ENCODE results near the gene PHB1. TPM values are rescaled to one million over a fixed set of nuclear protein-coding genes. Genes with fewer than 3 reads are reported as not detected.

Gene PHB1
- total and polyA plus RNA-seq, 2 of the 8 experiments (the other 6 are each of a cell fraction or from before 2014, with no cell fraction given) = 386 to 597 TPM

DNA sequence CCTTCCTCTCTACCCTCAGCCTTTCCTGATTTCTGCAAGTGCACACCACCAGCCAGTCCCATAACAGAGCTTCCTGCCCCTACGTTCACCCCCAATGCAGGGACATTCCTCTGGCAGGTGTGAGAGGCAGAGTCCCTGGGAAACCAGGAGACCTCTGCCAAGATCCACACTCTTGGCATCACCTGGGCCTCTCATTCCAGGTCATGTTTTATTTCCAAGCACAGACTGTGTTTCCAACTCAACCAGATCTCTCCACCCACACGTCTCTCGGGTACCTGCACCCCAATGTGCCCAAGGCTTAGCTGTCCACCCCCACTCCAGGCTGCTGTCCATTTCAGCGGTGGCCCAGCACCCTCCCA lies 21.0 kb upstream of the PHB1 start:
- Histone ChIP-seq H2BK120ac (replicated peaks; ENCODE audit: low read depth, low read length) (no peak overlapping the region), H3K27me3 (replicated peaks in 1 of 4; ENCODE audit: control insufficient read depth in 3 of 4, extremely low read depth in 1 of 4, insufficient read depth in 3 of 4, low read length in 3 of 4) (peaks cover 0 to 15% (median 4%) of the 10 kb centered on the region in 4 experiments; a peak in 3 of 7 replicates), H3K27ac (ENCODE audit: low read depth, low read length) (no peak overlapping the region), H3K4me3 (ENCODE audit: extremely low read depth in 1 of 4, insufficient read depth in 2 of 4, low read depth in 3 of 4, low read length in 4 of 4) (no peak overlapping the region), H4K5ac (ENCODE audit: insufficient read length, low read depth, low read length) (no peak overlapping the region), H3K23ac (ENCODE audit: insufficient read length) (no peak overlapping the region), H2BK12ac (ENCODE audit: low read depth, low read length) (peak overlapping the region; percentile 68; the same call in 1 of the 2 replicates), H3K4ac (replicated peaks; ENCODE audit: insufficient read length, low read depth, low read length) (no peak overlapping the region), H3K9ac (replicated peaks in 1 of 4; ENCODE audit: extremely low read depth in 1 of 4, low read depth in 3 of 4, low read length in 3 of 4) (no peak overlapping the region), H3K79me1 (ENCODE audit: low read depth, low read length) (no peaks in the 10 kb centered on the region), H2BK15ac (ENCODE audit: low read length) (peak overlapping the region; percentile 92; the same call in 1 of the 2 replicates), H3K79me2 (ENCODE audit: control insufficient read depth in 1 of 2, insufficient read depth in 2 of 2, low read length in 2 of 2) (no peaks in the 10 kb centered on the region), H3K56ac (replicated peaks; ENCODE audit: insufficient read length, low read depth, low read length) (no peak overlapping the region), H3K18ac (ENCODE audit: extremely low read depth, low read length) (peak overlapping the region; percentile 43; the same call in 1 of the 2 replicates), H3K14ac (ENCODE audit: insufficient read length) (no peak overlapping the region), H3K4me2 (ENCODE audit: insufficient read depth in 1 of 2, low read depth in 2 of 2, low read length in 2 of 2) (no peak overlapping the region), H3K36me3 (ENCODE audit: control insufficient read depth in 2 of 4, insufficient read depth in 4 of 4, low read length in 3 of 4) (no peaks in the 10 kb centered on the region), H3K9me3 (ENCODE audit: insufficient read depth in 2 of 2, low read depth in 1 of 2, low read length in 1 of 2) (no peaks in the 10 kb centered on the region), H3K23me2 (ENCODE audit: low read depth, low read length) (peaks cover 7% of the 10 kb centered on the region; the same call in 1 of the 2 replicates), H4K91ac (replicated peaks; ENCODE audit: insufficient read length, low read length) (no peak overlapping the region), H3K4me1 (replicated peaks in 1 of 4; ENCODE audit: control insufficient read depth in 3 of 4, insufficient read depth in 4 of 4, low read length in 3 of 4) (peaks cover 0 to 26% (median 13%) of the 10 kb centered on the region in 4 experiments; a peak in 6 of 7 replicates), H4K8ac (ENCODE audit: extremely low read depth, insufficient read depth, low read length) (no peak overlapping the region), H2BK20ac (ENCODE audit: low read length) (0 out of 2 replicates have a peak overlapping the region, but pooled peaks have one; percentile 11), H4K20me1 (replicated peaks in 1 of 2; ENCODE audit: control insufficient read depth in 1 of 2, insufficient read depth in 2 of 2, low read length in 2 of 2) (no peaks in the 10 kb centered on the region), H2AFZ (ENCODE audit: low read length) (no peak overlapping the region), H2BK5ac (ENCODE audit: low read depth, low read length) (no peak overlapping the region), H2AK5ac (ENCODE audit: low read depth, low read length) (no peak overlapping the region; the same call in 1 of the 2 replicates)
- WGBS, 2 experiments (ENCODE audit: extremely low coverage in 1 of 2, insufficient coverage in 1 of 2, insufficient read length in 1 of 2, insufficient replicate concordance in 2 of 2, low coverage in 1 of 2, low lambda C conversion rate in 2 of 2, missing lambda C conversion rate in 1 of 2) = 70% methylated on average over 4 of the region's 4 CpGs; no CpG with 5 or more reads in 1 of the 2 experiments
- ChIA-PET POLR2A (ENCODE audit: partially characterized antibody) (interaction anchor here (1.2 to 1.8 kb wide), 3 partner anchors 51 to 113 kb away, joined by 3 to 4 read pairs (median 3); no protein-coding TSS in a partner anchor), CTCF (ENCODE audit: partially characterized antibody) (interaction anchor here (0.6 to 10.4 kb wide), 45 partner anchors 9 to 562 kb away, joined by 3 to 146 read pairs (median 5); partner anchors contain the start of genes NGFR, PHB1 and SLC35B1)
- no peak for FAIRE-seq
- no peak for DNase-seq (ENCODE audit: low read depth in 1 of 2, low spot score in 2 of 2)
- no peak for TF ChIP-seq CHD1 (IDR thresholded peaks at IDR 0.05; ENCODE audit: low read depth, low read length)
- TF ChIP-seq SAP30 (IDR thresholded peaks at IDR 0.05; ENCODE audit: insufficient read depth, insufficient replicate concordance, low read length) = no peak
- no peak for TF ChIP-seq FOSL1 (IDR thresholded peaks at IDR 0.05; ENCODE audit: insufficient read depth, low read depth, low read length)
- TF ChIP-seq MAFK (IDR thresholded peaks at IDR 0.05; ENCODE audit: low read depth, low read length) = no peak
- TF ChIP-seq RFX5 (IDR thresholded peaks at IDR 0.05; ENCODE audit: borderline replicate concordance, low read depth, low read length) = no peak
- TF ChIP-seq, protein P1, sequence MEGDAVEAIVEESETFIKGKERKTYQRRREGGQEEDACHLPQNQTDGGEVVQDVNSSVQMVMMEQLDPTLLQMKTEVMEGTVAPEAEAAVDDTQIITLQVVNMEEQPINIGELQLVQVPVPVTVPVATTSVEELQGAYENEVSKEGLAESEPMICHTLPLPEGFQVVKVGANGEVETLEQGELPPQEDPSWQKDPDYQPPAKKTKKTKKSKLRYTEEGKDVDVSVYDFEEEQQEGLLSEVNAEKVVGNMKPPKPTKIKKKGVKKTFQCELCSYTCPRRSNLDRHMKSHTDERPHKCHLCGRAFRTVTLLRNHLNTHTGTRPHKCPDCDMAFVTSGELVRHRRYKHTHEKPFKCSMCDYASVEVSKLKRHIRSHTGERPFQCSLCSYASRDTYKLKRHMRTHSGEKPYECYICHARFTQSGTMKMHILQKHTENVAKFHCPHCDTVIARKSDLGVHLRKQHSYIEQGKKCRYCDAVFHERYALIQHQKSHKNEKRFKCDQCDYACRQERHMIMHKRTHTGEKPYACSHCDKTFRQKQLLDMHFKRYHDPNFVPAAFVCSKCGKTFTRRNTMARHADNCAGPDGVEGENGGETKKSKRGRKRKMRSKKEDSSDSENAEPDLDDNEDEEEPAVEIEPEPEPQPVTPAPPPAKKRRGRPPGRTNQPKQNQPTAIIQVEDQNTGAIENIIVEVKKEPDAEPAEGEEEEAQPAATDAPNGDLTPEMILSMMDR (IDR thresholded peaks at IDR 0.05; ENCODE audit: control extremely low read depth in 1 of 3, insufficient read depth in 1 of 3, low read depth in 1 of 3, low read length in 3 of 3) = no peak
- no peak for TF ChIP-seq CHD2 (IDR thresholded peaks at IDR 0.05; ENCODE audit: low read length)
- no peak for TF ChIP-seq RAD21 (IDR thresholded peaks at IDR 0.05 in 1 of 2, conservative IDR thresholded peaks at IDR 0.05 in 1 of 2; ENCODE audit: low read depth in 2 of 2, low read length in 2 of 2)
- no peak for TF ChIP-seq POLR2A (IDR thresholded peaks at IDR 0.05; ENCODE audit: control extremely low read depth in 1 of 2, low read depth in 2 of 2, low read length in 2 of 2)
- TF ChIP-seq BACH1 (IDR thresholded peaks at IDR 0.05; ENCODE audit: low read length) = no peak
- no peak for TF ChIP-seq SP4 (IDR thresholded peaks at IDR 0.05; ENCODE audit: low read length)
